Lung (tissue), 12 donors: ENCODE measurements around the gene SEC14L3. TPM values are rescaled to one million over a fixed set of nuclear protein-coding genes. Genes with fewer than 3 reads are reported as not detected.

ENCODE experiments used
- ATAC-seq: fragments of 200-7000 bp; cut with Tn5 transposase; one replicate; pipeline ENCODE4 v1.9.1; 2020; ENCODE audit warnings: moderate number of reproducible peaks; ENCODE audit not compliant: insufficient read depth, low FRiP score
- DNase-seq, 3 donors: peaks; one replicate each; pipeline ENCODE4 v3.0.0-alpha.2; 2013 to 2017
- H3K27ac ChIP-seq, 2 donors: one replicate each; pipeline ENCODE4 v1.5.1; 2013; ENCODE audit warnings: mild to moderate bottlenecking in 2 of 2, moderate library complexity in 2 of 2, control low read depth in 1 of 2, inconsistent platforms in 1 of 2, low read depth in 1 of 2, low read length in 1 of 2
- H3K27me3 ChIP-seq, 3 donors: one replicate each; pipeline ENCODE4 v1.5.1; 2013; ENCODE audit warnings: low read length in 2 of 3; ENCODE audit not compliant: control insufficient read depth in 3 of 3, insufficient read depth in 3 of 3
- H3K36me3 ChIP-seq, 4 donors: one replicate each; pipeline ENCODE4 v1.5.1; 2013; ENCODE audit warnings: low read length in 4 of 4, mild to moderate bottlenecking in 1 of 4, moderate library complexity in 1 of 4; ENCODE audit not compliant: control insufficient read depth in 4 of 4, insufficient read depth in 4 of 4
- H3K4me1 ChIP-seq, 5 donors: one replicate each; pipeline ENCODE4 v1.5.1; 2013; ENCODE audit warnings: low read length in 5 of 5, mild to moderate bottlenecking in 2 of 5, moderate library complexity in 1 of 5; ENCODE audit not compliant: control insufficient read depth in 5 of 5, insufficient read depth in 5 of 5
- H3K4me3 ChIP-seq: one replicate; pipeline ENCODE4 v1.5.1; 2013; ENCODE audit warnings: mild to moderate bottlenecking, control low read depth, moderate library complexity
- H3K9ac ChIP-seq, 2 donors: one replicate each; pipeline ENCODE4 v1.5.1; 2013; ENCODE audit warnings: low read length in 2 of 2, control low read depth in 1 of 2; ENCODE audit not compliant: insufficient read depth in 1 of 2
- H3K9me3 ChIP-seq, 4 donors: one replicate each; pipeline ENCODE4 v1.5.1; 2013; ENCODE audit warnings: low read length in 3 of 4, mild to moderate bottlenecking in 1 of 4, moderate library complexity in 1 of 4; ENCODE audit not compliant: control insufficient read depth in 4 of 4, insufficient read depth in 3 of 4
- WGBS, 2 donors: extraction: QIAGEN DNeasy Blood & Tissue Kit; methylation state at CpG; one replicate each; pipeline ENCODE4 v1.1.7; 2013; 5-methylcytosine and 5-hydroxymethylcytosine counted together
- polyA plus RNA-seq, 2 donors: library from polyadenylated mRNA; stranded (reverse); fragments of 200-250 nt; gene quantifications; one replicate each; pipeline ENCODE4 v1.2.1, GENCODE V29; 2013
- total RNA-seq, 2 donors: library from RNA; depleted of rRNA in 1 of 2; stranded (reverse); fragments of >200 nt in 1 of 2; gene quantifications; one replicate each; pipeline ENCODE4 v1.2.1, GENCODE V29; 2014 to 2021
- TF ChIP-seq, protein P1 (sequence below): IDR thresholded peaks from 2 replicates; pipeline ENCODE4 v1.5.1; 2012; ENCODE audit warnings: mild to moderate bottlenecking; ENCODE audit errors: control extremely low read depth, extremely low read depth
- donor health status: control.
- donor health status: control.
- donor health status: Bipolar disorder and iron deficiency.
- donor health status: healthy.
- donor health status: DM: yes; HTN: yes; CAD: no.

Gene SEC14L3
- total and polyA plus RNA-seq, 4 donors = 0.17 to 0.98 (median 0.70) TPM

DNA sequence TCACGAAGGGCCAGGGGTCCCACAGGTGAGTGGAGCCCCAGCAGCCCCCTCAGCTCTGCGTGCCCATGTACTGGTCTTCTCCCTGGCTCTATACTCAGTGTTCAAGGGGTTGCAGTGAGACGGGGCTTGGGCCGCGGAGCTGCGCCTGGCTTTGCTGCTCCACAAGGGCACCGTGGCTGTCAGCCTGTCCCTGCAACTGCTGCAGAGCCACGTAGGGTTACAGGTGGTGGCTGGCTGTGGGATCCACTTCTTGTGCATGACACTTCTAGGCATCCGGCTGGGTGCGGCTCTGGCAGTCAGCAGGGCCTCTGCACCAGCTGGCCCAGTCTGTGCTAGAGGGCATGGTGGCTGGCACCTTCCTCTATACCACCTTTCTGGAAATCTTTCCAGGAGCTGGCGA is 32.0 kb downstream of the SEC14L3 start:
- WGBS, 2 donors = 89 to 93% methylated on average over 11 of the region's 11 CpGs
- Histone ChIP-seq H3K9ac (no peak overlapping the region), H3K4me1 (peaks cover 0 to 3% (median 0%) of the 10 kb centered on the region in 5 donors), H3K9me3 (peaks cover 0 to 4% (median 0%) of the 10 kb centered on the region in 4 donors), H3K4me3 (no peak overlapping the region), H3K27me3 (no peaks in the 10 kb centered on the region), H3K27ac (no peak overlapping the region), H3K36me3 (no peaks in the 10 kb centered on the region)
- ATAC-seq (no peak), DNase-seq (no peak)
- TF ChIP-seq, protein P1, sequence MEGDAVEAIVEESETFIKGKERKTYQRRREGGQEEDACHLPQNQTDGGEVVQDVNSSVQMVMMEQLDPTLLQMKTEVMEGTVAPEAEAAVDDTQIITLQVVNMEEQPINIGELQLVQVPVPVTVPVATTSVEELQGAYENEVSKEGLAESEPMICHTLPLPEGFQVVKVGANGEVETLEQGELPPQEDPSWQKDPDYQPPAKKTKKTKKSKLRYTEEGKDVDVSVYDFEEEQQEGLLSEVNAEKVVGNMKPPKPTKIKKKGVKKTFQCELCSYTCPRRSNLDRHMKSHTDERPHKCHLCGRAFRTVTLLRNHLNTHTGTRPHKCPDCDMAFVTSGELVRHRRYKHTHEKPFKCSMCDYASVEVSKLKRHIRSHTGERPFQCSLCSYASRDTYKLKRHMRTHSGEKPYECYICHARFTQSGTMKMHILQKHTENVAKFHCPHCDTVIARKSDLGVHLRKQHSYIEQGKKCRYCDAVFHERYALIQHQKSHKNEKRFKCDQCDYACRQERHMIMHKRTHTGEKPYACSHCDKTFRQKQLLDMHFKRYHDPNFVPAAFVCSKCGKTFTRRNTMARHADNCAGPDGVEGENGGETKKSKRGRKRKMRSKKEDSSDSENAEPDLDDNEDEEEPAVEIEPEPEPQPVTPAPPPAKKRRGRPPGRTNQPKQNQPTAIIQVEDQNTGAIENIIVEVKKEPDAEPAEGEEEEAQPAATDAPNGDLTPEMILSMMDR = no peak

DNA sequence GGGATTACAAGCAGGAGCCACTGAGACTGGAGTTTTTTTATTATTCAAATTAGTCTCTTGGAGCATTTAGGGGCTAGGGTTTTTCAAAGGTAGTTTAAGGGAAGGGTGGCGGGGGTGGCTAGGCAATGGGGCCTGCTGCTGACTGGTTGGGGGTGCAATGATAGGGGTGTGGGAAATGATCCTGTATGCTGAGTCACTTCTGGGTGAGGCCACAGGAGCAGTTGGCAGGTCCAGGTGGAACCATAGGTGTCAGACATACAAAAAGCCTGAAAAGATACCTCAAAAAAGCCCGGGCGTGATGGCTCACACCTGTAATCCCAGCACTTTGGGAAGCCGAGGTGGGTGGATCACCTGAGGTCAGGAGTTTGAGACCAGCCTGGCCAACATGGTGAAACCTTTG is 32.6 kb downstream of the SEC14L3 start:
- no peak for ATAC-seq
- Histone ChIP-seq H3K4me1 (peaks cover 0 to 3% (median 0%) of the 10 kb centered on the region in 5 donors), H3K4me3 (no peak overlapping the region), H3K27me3 (no peaks in the 10 kb centered on the region), H3K9me3 (peaks cover 0 to 4% (median 0%) of the 10 kb centered on the region in 4 donors), H3K36me3 (no peaks in the 10 kb centered on the region), H3K27ac (no peak overlapping the region), H3K9ac (no peak overlapping the region)
- TF ChIP-seq, protein P1 = no peak
- WGBS, 2 donors = 85 to 91% methylated on average over 4 of the region's 4 CpGs
- no peak for DNase-seq

DNA sequence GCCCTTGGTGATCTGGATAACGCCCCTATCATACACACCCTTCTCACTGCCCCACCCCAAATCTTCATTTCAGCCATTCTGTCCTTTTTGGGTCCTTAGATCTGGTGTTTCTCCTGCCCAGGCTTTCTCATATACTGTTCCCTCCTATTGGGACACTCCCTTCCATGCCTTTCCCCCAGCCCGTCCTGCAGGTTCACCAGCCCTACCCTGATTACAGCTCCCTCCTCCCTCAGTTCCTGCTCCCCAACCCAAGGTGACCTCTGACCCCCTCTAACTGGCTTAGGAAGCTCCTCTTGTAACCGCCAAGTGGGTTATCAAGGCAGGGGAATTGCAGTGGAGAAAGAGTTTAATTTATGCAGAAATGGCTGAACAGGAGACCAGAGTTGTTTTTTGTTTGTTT is 33.3 kb downstream of the SEC14L3 start:
- DNase-seq (no peak), ATAC-seq (no peak)
- peaks cover 0 to 4% (median 0%) of the 10 kb centered on the region in 4 donors for H3K9me3 ChIP-seq
- H3K4me1 ChIP-seq = peaks cover 0 to 3% (median 0%) of the 10 kb centered on the region in 5 donors
- H3K4me3 ChIP-seq = no peak overlapping the region
- TF ChIP-seq, protein P1 = no peak
- H3K9ac ChIP-seq = no peak overlapping the region
- no peaks in the 10 kb centered on the region for H3K36me3 ChIP-seq
- H3K27me3 ChIP-seq = no peaks in the 10 kb centered on the region
- WGBS, 2 donors = 81 to 85% methylated on average over 3 of the region's 3 CpGs
- H3K27ac ChIP-seq = no peak overlapping the region

DNA sequence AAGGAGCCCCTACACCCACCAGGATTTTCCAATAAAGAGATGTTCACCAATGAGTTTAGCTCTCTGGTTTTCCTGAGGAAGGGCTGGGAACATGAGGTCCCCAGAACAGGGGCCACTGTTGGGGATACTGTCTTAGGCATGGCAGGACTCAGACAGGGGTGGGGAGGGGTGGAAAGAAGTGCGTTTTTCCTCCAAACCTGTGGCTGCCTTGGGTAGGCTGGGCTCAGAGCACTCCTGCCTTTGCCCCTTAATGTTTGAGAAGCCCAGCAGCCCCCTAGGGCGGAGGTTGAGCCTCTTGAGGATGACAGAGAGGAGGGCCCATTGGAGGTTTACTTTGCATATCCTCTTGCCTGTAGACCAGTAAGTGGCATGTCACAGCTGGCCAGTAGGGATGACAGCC is 35.6 kb downstream of the SEC14L3 start:
- Histone ChIP-seq H3K36me3 (no peaks in the 10 kb centered on the region), H3K9me3 (peaks cover 0 to 6% (median 0%) of the 10 kb centered on the region in 4 donors), H3K4me3 (no peak overlapping the region), H3K4me1 (peaks cover 0 to 3% (median 0%) of the 10 kb centered on the region in 5 donors), H3K9ac (no peak overlapping the region), H3K27ac (peak overlapping the region in 1 of 2 donors; percentile 61), H3K27me3 (no peaks in the 10 kb centered on the region)
- TF ChIP-seq, protein P1 = no peak
- 82 to 100% methylated on average over 2 of the region's 2 CpGs for WGBS, 2 donors
- DNase-seq (peak; percentile 20 to 49 (median 30)), ATAC-seq (no peak)
